Tibial nerve (tissue), 4 donors: Measurements from ENCODE around the gene PTPRD. TPM values are rescaled to one million over a fixed set of nuclear protein-coding genes. Genes with fewer than 3 reads are reported as not detected.

ENCODE experiments used
- DNase-seq, 2 donors: peaks; one replicate each; pipeline ENCODE4 v3.0.0-alpha.2; 2019; ENCODE audit warnings: low spot score in 2 of 2
- H3K27ac ChIP-seq, 4 donors: fragments of 200-600 bp; sonication (generic) in 3 of 4; one replicate each; pipeline ENCODE4 v1.5.1; 2017 to 2019; ENCODE audit warnings: mild to moderate bottlenecking in 1 of 4
- H3K27me3 ChIP-seq, 2 donors: fragments of 200-600 bp; sonication (generic) in 1 of 2; one replicate each; pipeline versions ENCODE4 v1.5.1 to v1.6.0; 2017 to 2019
- H3K36me3 ChIP-seq, 3 donors: fragments of 200-600 bp; sonication (generic); one replicate each; pipeline ENCODE4 v1.5.1; 2018 to 2019
- H3K4me1 ChIP-seq, 4 donors: fragments of 200-600 bp; sonication (generic) in 3 of 4; one replicate each; pipeline ENCODE4 v1.5.1; 2017 to 2019
- H3K4me3 ChIP-seq, 4 donors: fragments of 200-600 bp; sonication (generic) in 3 of 4; one replicate each; pipeline ENCODE4 v1.5.1; 2017 to 2019; ENCODE audit warnings: mild to moderate bottlenecking in 1 of 4, moderate library complexity in 1 of 4
- H3K9me3 ChIP-seq, 4 donors: fragments of 200-600 bp; sonication (generic) in 3 of 4; one replicate each; pipeline ENCODE4 v1.5.1; 2017 to 2019
- CTCF ChIP-seq, 5 experiments: fragments of 200-600 bp in 3 of 5; fragments of 450-650 bp in 2 of 5; sonication (generic) in 3 of 5; IDR thresholded peaks; one replicate each; pipeline ENCODE4 v1.5.1; 2016 to 2019; ENCODE audit warnings: antibody characterized with exemption in 5 of 5, mild to moderate bottlenecking in 3 of 5, moderate library complexity in 2 of 5
- EP300 ChIP-seq, 2 donors: sonication (generic); formaldehyde crosslinking; IDR thresholded peaks; one replicate each; pipeline ENCODE4 v1.6.1; 2017; ENCODE audit warnings: antibody characterized with exemption in 2 of 2, mild to moderate bottlenecking in 1 of 2
- POLR2A ChIP-seq, 2 donors: fragments of 450-650 bp; IDR thresholded peaks; one replicate each; pipeline ENCODE4 v1.6.1; 2017; ENCODE audit warnings: antibody characterized with exemption in 2 of 2, mild to moderate bottlenecking in 2 of 2, moderate library complexity in 2 of 2
- WGBS, 2 donors: methylation state at CpG; one replicate each; pipeline ENCODE4 v1.1.5; 2018; 5-methylcytosine and 5-hydroxymethylcytosine counted together
- total RNA-seq, 4 donors: library from RNA; depleted of rRNA; stranded (reverse); fragments of >200 nt; gene quantifications; one replicate each; pipeline ENCODE4 v1.1.0, GENCODE V29; 2016

Gene PTPRD
- total RNA-seq, 4 donors from 2014 or later: 1.7 to 13.2 (median 5.1) TPM

DNA sequence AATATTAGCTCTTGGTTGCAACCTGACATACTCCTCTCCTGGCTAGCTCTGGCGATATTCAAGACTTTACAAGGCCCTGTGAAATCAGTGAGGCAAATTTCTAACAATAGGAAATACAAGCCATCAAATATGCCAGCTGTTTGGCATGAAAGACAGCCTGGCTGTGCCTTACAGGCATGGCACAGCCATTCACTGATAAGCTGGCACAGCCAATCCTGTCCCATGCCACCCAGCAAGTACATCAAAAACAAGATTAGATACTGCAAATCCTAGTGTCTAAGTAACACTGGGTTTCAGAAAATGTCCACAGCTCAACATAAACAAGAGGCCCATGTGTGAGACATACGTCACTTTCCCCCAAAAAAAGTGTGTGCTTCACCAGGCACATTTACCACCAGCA, 1767.4 kb downstream of the PTPRD start:
- Histone ChIP-seq H3K27ac (no peak overlapping the region), H3K9me3 (no peaks in the 10 kb centered on the region), H3K27me3 (no peaks in the 10 kb centered on the region), H3K36me3 (no peaks in the 10 kb centered on the region), H3K4me1 (no peaks in the 10 kb centered on the region), H3K4me3 (no peak overlapping the region)
- no peak for DNase-seq
- TF ChIP-seq EP300 (IDR thresholded peaks at IDR 0.05): no peak
- TF ChIP-seq CTCF (IDR thresholded peaks at IDR 0.05): no peak
- TF ChIP-seq POLR2A (IDR thresholded peaks at IDR 0.05): no peak
- 31 to 63% methylated on average over 2 of the region's 2 CpGs for WGBS, 2 donors

GRCh38 chr9:8844549-8844948, 1768.3 kb downstream of the PTPRD start:
- no peaks in the 10 kb centered on the region for H3K9me3 ChIP-seq
- no peak overlapping the region for H3K4me3 ChIP-seq
- no peaks in the 10 kb centered on the region for H3K36me3 ChIP-seq
- no peaks in the 10 kb centered on the region for H3K27me3 ChIP-seq
- no peak for DNase-seq
- no peak overlapping the region for H3K27ac ChIP-seq
- H3K4me1 ChIP-seq: no peaks in the 10 kb centered on the region
- TF ChIP-seq POLR2A (IDR thresholded peaks at IDR 0.05): no peak
- no peak for TF ChIP-seq CTCF (IDR thresholded peaks at IDR 0.05)
- TF ChIP-seq EP300 (IDR thresholded peaks at IDR 0.05): no peak

DNA sequence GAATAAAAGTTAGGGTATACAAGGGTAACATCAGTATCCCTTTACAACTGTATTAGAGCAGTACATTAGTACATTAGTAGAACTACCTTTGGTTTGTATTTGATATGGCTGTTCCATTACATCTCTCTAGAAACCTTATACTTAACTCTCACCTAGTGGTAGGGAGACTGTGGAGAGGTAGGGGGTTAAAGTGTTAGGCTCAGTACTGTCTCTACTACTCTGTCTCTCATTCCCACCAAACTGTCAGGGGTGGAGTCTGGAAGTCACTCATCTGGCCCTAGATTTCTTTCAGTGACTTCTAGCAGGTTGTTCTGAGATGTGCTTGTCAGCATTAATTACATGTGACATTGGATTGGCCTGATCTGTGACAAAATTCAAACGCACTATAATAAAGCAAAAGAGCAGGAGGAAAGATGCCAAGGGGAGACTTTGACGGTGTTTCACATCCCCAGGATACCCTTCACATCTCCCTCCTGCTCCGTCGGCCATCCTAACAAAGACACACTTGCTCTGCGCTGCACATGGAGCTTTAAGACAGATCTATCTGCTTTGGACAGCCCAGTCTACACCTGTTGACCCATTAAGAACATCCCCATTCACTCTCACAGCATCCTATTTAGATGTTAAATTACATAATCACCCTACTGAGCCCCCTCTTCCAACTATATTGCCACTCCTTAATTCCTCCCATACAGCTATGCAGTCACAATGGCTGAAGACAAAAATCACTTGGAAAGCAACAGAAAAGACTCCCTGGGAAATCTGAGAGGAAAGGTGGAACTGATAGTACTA, 1770.2 kb downstream of the PTPRD start:
- 93 to 94% methylated on average over 5 of the region's 5 CpGs for WGBS, 2 donors
- Histone ChIP-seq H3K36me3 (no peaks in the 10 kb centered on the region), H3K27ac (no peak overlapping the region), H3K4me3 (no peak overlapping the region), H3K27me3 (no peaks in the 10 kb centered on the region), H3K9me3 (no peaks in the 10 kb centered on the region), H3K4me1 (no peaks in the 10 kb centered on the region)
- TF ChIP-seq CTCF (IDR thresholded peaks at IDR 0.05) (no peak), POLR2A (IDR thresholded peaks at IDR 0.05) (no peak), EP300 (IDR thresholded peaks at IDR 0.05) (no peak)
- no peak for DNase-seq

DNA sequence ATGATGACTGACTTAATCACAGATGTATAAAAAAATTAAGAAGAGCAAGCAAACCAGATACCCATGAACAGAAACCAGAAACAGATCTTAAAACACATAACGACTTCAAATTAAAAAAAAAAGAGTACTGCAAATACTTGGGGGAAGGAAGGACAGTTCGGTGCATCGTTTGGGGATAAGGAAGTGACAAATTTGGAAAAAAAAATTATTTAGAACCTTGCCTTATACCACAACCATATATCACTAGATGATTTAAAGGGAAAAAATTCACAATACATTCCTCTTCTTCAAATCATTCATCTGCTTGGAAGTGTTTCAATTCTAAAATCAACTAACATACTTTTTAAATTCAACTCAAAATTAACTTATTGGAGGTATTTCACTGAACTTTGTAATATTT, 1774.7 kb downstream of the PTPRD start:
- no peaks in the 10 kb centered on the region for H3K4me1 ChIP-seq
- no peaks in the 10 kb centered on the region for H3K9me3 ChIP-seq
- TF ChIP-seq CTCF (IDR thresholded peaks at IDR 0.05) (no peak), EP300 (IDR thresholded peaks at IDR 0.05) (no peak), POLR2A (IDR thresholded peaks at IDR 0.05) (no peak)
- H3K27ac ChIP-seq: no peak overlapping the region
- no peak overlapping the region for H3K4me3 ChIP-seq
- no peaks in the 10 kb centered on the region for H3K27me3 ChIP-seq
- no peak for DNase-seq
- WGBS, 2 donors: 93% methylated on average over 3 of the region's 3 CpGs
- no peaks in the 10 kb centered on the region for H3K36me3 ChIP-seq

- TF ChIP-seq EP300 (IDR thresholded peaks at IDR 0.05): no peak
- TF ChIP-seq POLR2A (IDR thresholded peaks at IDR 0.05): no peak
- TF ChIP-seq CTCF (IDR thresholded peaks at IDR 0.05): no peak
- Histone ChIP-seq H3K27me3 (no peaks in the 10 kb centered on the region), H3K4me1 (no peaks in the 10 kb centered on the region), H3K9me3 (no peaks in the 10 kb centered on the region), H3K36me3 (no peaks in the 10 kb centered on the region), H3K4me3 (no peak overlapping the region), H3K27ac (no peak overlapping the region)
- WGBS, 2 donors: 92 to 97% methylated on average over 3 of the region's 3 CpGs
- no peak for DNase-seq
Measured at GRCh38 chr9:8835291-8835690, 1777.5 kb downstream of the PTPRD start.
